Nephron progenitor cell (in vitro differentiated cells): ENCODE measurements around the gene ANKRD45.
"Not testable (repeated sequence)": the region's sequence is repeated elsewhere in the genome, so short reads cannot be mapped to it uniquely, and the experiment has no call there.

Source experiments
- DNase-seq: peaks from one replicate; pipeline ENCODE4 v3.0.0; 2021
- H3K27ac Mint-ChIP-seq: 2 replicates; pipeline ENCODE4 v1.8.0; 2021; ENCODE audit warnings: mild to moderate bottlenecking, moderate library complexity, mixed read lengths
- H3K27me3 Mint-ChIP-seq: 2 replicates; pipeline ENCODE4 v1.8.0; 2021; ENCODE audit warnings: mild to moderate bottlenecking, low read depth, mixed read lengths; ENCODE audit not compliant: poor library complexity
- H3K36me3 Mint-ChIP-seq: 2 replicates; pipeline ENCODE4 v1.8.0; 2021; ENCODE audit warnings: low read depth, mixed read lengths
- H3K4me1 Mint-ChIP-seq: 2 replicates; pipeline ENCODE4 v1.8.0; 2021; ENCODE audit warnings: mixed read lengths
- H3K4me3 Mint-ChIP-seq: 2 replicates; pipeline ENCODE4 v1.8.0; 2021; ENCODE audit warnings: mild to moderate bottlenecking, moderate library complexity, mixed read lengths
- H3K9me3 Mint-ChIP-seq: 2 replicates; pipeline ENCODE4 v1.8.0; 2021; ENCODE audit warnings: mild to moderate bottlenecking, moderate library complexity, mixed read lengths
- CTCF ChIP-seq: fragments of 200-600 bp; sonication (generic); IDR thresholded peaks from 2 replicates; pipeline ENCODE4 v1.5.0; 2021; ENCODE audit warnings: antibody characterized with exemption

ANKRD45 gene

GRCh38 chr1:173580658-173581057 is 89.0 kb downstream of the ANKRD45 start:
- peaks cover 4% of the 10 kb centered on the region for H3K27me3 Mint-ChIP-seq
- no peaks in the 10 kb centered on the region for H3K36me3 Mint-ChIP-seq
- H3K4me3 Mint-ChIP-seq, result no peak overlapping the region
- no peak overlapping the region for H3K27ac Mint-ChIP-seq
- no peak for TF ChIP-seq CTCF
- no peaks in the 10 kb centered on the region for H3K9me3 Mint-ChIP-seq
- no peaks in the 10 kb centered on the region for H3K4me1 Mint-ChIP-seq
- no peak for DNase-seq

GRCh38 chr1:173580071-173580470 is 89.6 kb downstream of the ANKRD45 start:
- H3K27ac Mint-ChIP-seq, result no peak overlapping the region
- DNase-seq, result no peak
- no peak overlapping the region for H3K4me3 Mint-ChIP-seq
- no peaks in the 10 kb centered on the region for H3K36me3 Mint-ChIP-seq
- peaks cover 4% of the 10 kb centered on the region for H3K27me3 Mint-ChIP-seq
- H3K4me1 Mint-ChIP-seq, result no peaks in the 10 kb centered on the region
- no peaks in the 10 kb centered on the region for H3K9me3 Mint-ChIP-seq
- TF ChIP-seq CTCF, result no peak

GRCh38 chr1:173573596-173573995 is 96.1 kb downstream of the ANKRD45 start:
- Mint-ChIP-seq H3K27me3 (peaks cover 13% of the 10 kb centered on the region), H3K4me3 (no peak overlapping the region), H3K4me1 (no peaks in the 10 kb centered on the region), H3K27ac (no peak overlapping the region), H3K36me3 (no peaks in the 10 kb centered on the region), H3K9me3 (no peaks in the 10 kb centered on the region)
- TF ChIP-seq CTCF, result no peak
- no peak for DNase-seq

- H3K27me3 Mint-ChIP-seq, result peaks cover 11% of the 10 kb centered on the region
Measured at GRCh38 chr1:173572201-173572873, 97.3 kb downstream of the ANKRD45 start.

DNA sequence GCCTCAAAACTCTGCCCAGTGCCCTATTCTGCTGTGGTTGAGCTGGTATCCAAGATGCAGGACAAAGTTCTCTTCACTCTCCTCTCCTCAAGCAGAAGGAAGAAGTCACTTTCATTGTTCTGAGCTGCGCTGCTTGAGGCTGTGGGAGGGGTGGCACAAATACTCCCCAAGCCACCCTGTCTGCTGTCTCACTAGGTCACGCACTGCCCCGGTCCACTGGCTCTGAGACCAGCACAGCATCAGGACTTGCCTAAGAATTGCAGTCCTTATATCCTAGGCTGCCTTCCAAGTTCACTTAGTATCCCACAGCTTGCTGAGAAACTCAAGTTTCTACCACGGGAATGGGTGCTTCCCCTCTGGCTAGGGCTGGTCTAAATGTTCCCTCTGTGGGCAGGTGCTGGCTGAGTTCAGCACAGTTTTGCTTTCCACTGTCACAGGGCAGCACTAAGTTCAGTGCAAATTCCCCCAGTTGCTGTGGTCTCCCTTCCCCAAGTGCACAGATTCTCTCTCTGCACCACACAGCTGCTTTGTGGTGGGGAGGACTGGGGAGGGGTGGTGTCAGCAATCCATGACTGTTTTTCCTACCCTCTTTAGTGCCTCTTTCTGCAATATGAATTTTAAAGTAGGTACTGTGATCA is 99.2 kb downstream of the ANKRD45 start:
- no peak for DNase-seq
- Mint-ChIP-seq H3K27me3 (peaks cover 9% of the 10 kb centered on the region), H3K4me3 (no peak overlapping the region), H3K9me3 (peaks cover 20% of the 10 kb centered on the region), H3K27ac (no peak overlapping the region), H3K4me1 (no peaks in the 10 kb centered on the region), H3K36me3 (no peaks in the 10 kb centered on the region)
- TF ChIP-seq CTCF, result no peak

More at GRCh38 chr1:173572201-173572873, 97.3 kb downstream of the ANKRD45 start:
- no peak for DNase-seq
- Mint-ChIP-seq H3K27ac (no peak overlapping the region), H3K36me3 (no peaks in the 10 kb centered on the region), H3K4me1 (no peaks in the 10 kb centered on the region), H3K4me3 (no peak overlapping the region), H3K9me3 (peaks cover 6% of the 10 kb centered on the region)
- TF ChIP-seq CTCF, result no peak

DNA sequence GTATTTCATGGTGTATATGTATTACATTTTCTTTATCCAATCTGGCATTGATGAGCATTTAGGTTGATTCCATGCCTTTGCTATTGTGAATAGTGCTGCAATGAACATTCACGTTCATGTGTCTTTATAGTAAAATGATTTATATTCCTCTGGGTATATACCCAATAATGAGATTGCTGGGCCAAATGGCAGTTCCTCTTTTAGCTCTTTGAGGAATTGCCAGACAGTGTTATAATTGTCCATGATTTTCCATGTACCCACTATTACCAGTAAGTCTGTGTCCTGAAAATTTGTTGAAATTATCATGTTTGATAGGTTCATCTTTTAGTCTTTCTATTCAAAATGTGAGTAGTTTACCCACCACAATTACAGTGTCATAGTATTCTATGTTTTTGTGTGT is 101.2 kb downstream of the ANKRD45 start:
- Mint-ChIP-seq H3K4me3 (no peak overlapping the region), H3K4me1 (no peaks in the 10 kb centered on the region)
- no peak for DNase-seq

DNA sequence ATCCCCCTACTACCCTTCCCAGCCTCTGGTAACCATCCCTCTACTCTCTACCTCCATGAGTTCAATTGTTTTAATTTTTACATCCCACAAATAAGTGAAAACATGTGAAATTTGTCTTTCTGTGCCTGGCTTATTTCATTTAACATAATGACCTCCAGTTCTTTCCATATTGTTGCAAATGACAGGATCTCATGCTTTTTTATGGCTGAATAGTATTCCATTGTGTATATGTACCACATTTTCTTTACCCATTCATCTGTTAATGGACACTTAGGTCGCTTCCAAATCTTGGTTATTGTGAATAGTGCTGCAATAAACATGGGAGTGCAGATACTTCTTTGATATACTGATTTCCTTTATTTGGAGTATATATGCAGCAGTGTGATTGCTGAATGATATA is 105.8 kb downstream of the ANKRD45 start:
- H3K4me1 Mint-ChIP-seq, H3K4me3 Mint-ChIP-seq, H3K27ac Mint-ChIP-seq, H3K27me3 Mint-ChIP-seq, DNase-seq, H3K36me3 Mint-ChIP-seq: not testable (repeated sequence)
- H3K9me3 Mint-ChIP-seq, result peaks cover 38% of the 10 kb centered on the region

More for the DNA sequence above, 101.2 kb downstream of the ANKRD45 start:
- Mint-ChIP-seq H3K27me3 (peaks cover 5% of the 10 kb centered on the region), H3K9me3 (peaks cover 34% of the 10 kb centered on the region), H3K27ac (no peak overlapping the region), H3K36me3 (no peaks in the 10 kb centered on the region)
- TF ChIP-seq CTCF, result no peak
